ENCODE data around the gene ELOA.
"Not testable (repeated sequence)": the region's sequence is repeated elsewhere in the genome, so short reads cannot be mapped to it uniquely, and the experiment has no call there.

Gene ELOA

GRCh38 chr1:23797478-23798448, 54.5 kb downstream of the ELOA start:
- no peaks in the 10 kb centered on the region for H3K9me3 Mint-ChIP-seq
- peaks cover 12% of the 10 kb centered on the region for H3K36me3 Mint-ChIP-seq (ENCODE audit: low read depth)
- DNase-seq (no peak), ATAC-seq (no peak)
- H3K27me3 Mint-ChIP-seq, result no peaks in the 10 kb centered on the region
- H3K4me1 Mint-ChIP-seq, result peaks cover 26% of the 10 kb centered on the region
- no peak overlapping the region for H3K27ac Mint-ChIP-seq
- H3K4me3 Mint-ChIP-seq, result no peak overlapping the region

GRCh38 chr1:23798662-23799142, 55.4 kb downstream of the ELOA start:
- peaks cover 12% of the 10 kb centered on the region for H3K36me3 Mint-ChIP-seq (ENCODE audit: low read depth)
- peak overlapping the region; percentile 95 for H3K4me3 Mint-ChIP-seq
- H3K27ac Mint-ChIP-seq, result no peak overlapping the region
- DNase-seq (peak; percentile 30), ATAC-seq (no peak)
- H3K9me3 Mint-ChIP-seq, result no peaks in the 10 kb centered on the region
- peaks cover 20% of the 10 kb centered on the region for H3K4me1 Mint-ChIP-seq
- no peaks in the 10 kb centered on the region for H3K27me3 Mint-ChIP-seq

GRCh38 chr1:23799255-23799569, 55.9 kb downstream of the ELOA start:
- H3K27me3 Mint-ChIP-seq, result no peaks in the 10 kb centered on the region
- H3K4me3 Mint-ChIP-seq, result peak overlapping the region; percentile 95
- DNase-seq (no peak), ATAC-seq (no peak)
- H3K27ac Mint-ChIP-seq, result peak overlapping the region; percentile 91
- peaks cover 20% of the 10 kb centered on the region for H3K4me1 Mint-ChIP-seq
- peaks cover 12% of the 10 kb centered on the region for H3K36me3 Mint-ChIP-seq (ENCODE audit: low read depth)
- H3K9me3 Mint-ChIP-seq, result no peaks in the 10 kb centered on the region

GRCh38 chr1:23799570-23800399, 56.5 kb downstream of the ELOA start:
- Mint-ChIP-seq H3K9me3 (no peaks in the 10 kb centered on the region), H3K27me3 (no peaks in the 10 kb centered on the region), H3K27ac (peak overlapping the region; percentile 91), H3K4me1 (peaks cover 20% of the 10 kb centered on the region), H3K4me3 (peak overlapping the region; percentile 95), H3K36me3 (ENCODE audit: low read depth) (peaks cover 9% of the 10 kb centered on the region)
- DNase-seq (peak; percentile 56), ATAC-seq (peak; percentile 41)

DNA sequence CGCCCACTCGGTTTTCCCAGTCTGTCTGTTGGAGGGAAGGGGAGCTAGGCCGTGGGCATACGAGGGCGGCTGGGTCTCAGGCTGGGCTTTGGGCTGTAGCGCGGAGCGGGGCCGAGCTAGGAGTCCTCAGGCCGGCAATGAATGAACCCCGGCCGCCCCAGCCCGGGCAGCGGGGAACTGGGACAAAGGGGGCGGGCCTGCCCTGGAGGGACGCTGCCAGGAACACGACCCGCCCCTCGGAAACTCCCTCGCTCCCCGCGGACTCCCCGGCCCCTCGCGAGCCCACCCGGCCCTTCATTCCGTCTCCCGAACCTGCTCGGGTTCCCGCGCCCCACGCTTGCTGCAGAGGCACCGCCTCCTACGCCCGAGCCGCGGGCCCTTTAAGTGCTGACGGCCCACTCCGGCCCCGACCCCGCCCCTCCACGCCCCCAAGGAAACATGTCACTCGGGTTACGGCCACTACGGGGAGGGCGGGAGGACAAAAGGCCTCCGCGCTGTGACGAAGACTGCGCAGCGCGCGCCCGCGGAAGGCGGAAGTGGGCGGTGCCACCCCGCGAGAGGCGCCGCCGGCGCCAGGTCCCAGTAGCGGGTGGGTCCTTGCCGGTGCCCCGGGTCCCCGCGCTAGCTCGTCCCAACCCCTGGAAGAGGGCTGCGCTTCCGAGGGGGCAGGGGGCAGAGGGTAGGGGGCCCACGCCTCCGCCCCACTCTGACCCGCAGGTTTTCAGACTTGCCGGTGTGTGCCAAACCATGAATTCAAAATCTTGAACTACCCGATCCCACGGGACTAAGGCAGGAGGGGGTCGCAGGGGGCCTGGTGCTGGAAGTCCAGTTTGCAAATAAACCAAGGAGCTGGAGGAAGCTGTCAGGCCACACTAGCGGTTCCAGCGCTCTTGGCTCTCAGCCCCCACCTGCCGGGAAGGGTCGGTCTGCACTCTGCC, 57.4 kb downstream of the ELOA start, which contains the start of gene GALE:
TSS of gene GALE (minus strand) at position 355 of the 938 bp plus-strand sequence. CDS start 1,747 bp downstream, outside the sequence.
- Mint-ChIP-seq H3K27ac (peak within 1 kb of the TSS; percentile 91), H3K27me3 (no peaks in the 10 kb centered on the region), H3K9me3 (no peaks in the 10 kb centered on the region), H3K4me1 (peaks cover 20% of the 10 kb centered on the region), H3K4me3 (peak within 1 kb of the TSS; percentile 95), H3K36me3 (ENCODE audit: low read depth) (peaks cover 8% of the 10 kb centered on the region)
- ATAC-seq (peak; percentile 85), DNase-seq (peak; percentile 97)

GRCh38 chr1:23801338-23801748, 58.1 kb downstream of the ELOA start:
- Mint-ChIP-seq H3K27me3 (no peaks in the 10 kb centered on the region), H3K4me3 (peak overlapping the region; percentile 95), H3K27ac (peak overlapping the region; percentile 83), H3K4me1 (peaks cover 20% of the 10 kb centered on the region), H3K9me3 (no peaks in the 10 kb centered on the region), H3K36me3 (ENCODE audit: low read depth) (peaks cover 8% of the 10 kb centered on the region)
- no peak for ATAC-seq
- DNase-seq, result no peak

DNA sequence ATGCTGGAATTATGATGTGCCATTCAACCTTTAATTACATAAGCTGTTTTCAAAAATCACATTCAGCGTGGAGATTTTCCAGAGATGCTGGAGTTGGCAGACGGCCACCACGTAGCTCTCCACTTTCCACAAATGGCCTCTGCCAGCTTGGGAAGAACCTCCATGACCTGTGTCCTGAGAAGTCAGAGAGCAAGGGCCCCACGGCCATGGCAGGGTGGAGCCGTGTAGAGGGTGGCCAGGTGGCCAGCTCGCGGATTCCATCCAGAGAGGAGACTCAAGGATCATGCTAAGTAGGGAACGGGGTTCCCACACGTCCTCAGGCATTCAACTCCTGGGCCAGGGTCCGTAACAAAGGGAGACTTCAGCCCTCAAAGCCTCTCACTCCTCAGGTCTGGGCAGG, 58.6 kb downstream of the ELOA start:
- peaks cover 20% of the 10 kb centered on the region for H3K4me1 Mint-ChIP-seq
- H3K27me3 Mint-ChIP-seq, result no peaks in the 10 kb centered on the region
- H3K27ac Mint-ChIP-seq, result peak overlapping the region; percentile 41
- H3K9me3 Mint-ChIP-seq, result no peaks in the 10 kb centered on the region
- no peak for DNase-seq
- ATAC-seq, result no peak
- H3K4me3 Mint-ChIP-seq, result peak overlapping the region; percentile 95
- peaks cover 8% of the 10 kb centered on the region for H3K36me3 Mint-ChIP-seq (ENCODE audit: low read depth)

DNA sequence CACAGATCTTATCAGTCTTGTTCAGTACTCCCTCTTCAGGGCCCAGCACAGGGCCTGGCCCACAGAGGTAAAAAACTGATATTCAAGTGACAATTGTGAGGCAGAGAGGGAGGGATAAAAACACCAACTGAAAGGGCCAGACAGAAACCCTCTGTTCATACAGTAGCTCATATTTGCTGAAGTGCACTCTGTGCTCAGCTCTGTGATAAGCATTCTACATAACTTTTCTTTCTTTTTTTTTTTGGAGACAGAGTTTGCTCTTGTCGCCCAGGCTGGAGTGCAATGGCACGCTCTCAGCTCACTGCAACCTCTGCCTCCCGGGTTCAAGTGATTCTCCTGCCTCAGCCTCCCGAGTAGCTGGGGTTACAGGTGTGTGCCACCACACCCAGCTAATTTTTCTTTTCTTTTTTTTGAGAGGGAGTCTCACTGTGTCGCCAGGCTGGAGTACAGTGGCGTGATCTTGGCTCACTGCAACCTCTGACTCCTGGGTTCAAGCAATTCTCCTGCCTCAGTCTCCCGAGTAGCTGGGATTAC, 59.6 kb downstream of the ELOA start:
- DNase-seq; H3K27me3 Mint-ChIP-seq; H3K27ac Mint-ChIP-seq; H3K36me3 Mint-ChIP-seq (ENCODE audit: low read depth); H3K4me3 Mint-ChIP-seq; ATAC-seq; H3K9me3 Mint-ChIP-seq: not testable (repeated sequence)
- peaks cover 20% of the 10 kb centered on the region for H3K4me1 Mint-ChIP-seq

- Mint-ChIP-seq H3K9me3 (no peaks in the 10 kb centered on the region), H3K27me3 (no peaks in the 10 kb centered on the region), H3K36me3 (ENCODE audit: low read depth) (peaks cover 3% of the 10 kb centered on the region), H3K4me3 (no peak overlapping the region), H3K27ac (no peak overlapping the region), H3K4me1 (peaks cover 17% of the 10 kb centered on the region)
- DNase-seq, result no peak
- ATAC-seq, result no peak
Observed at GRCh38 chr1:23803674-23804073, 60.4 kb downstream of the ELOA start.

GRCh38 chr1:23804183-23804835, 61.0 kb downstream of the ELOA start:
- Mint-ChIP-seq H3K27ac (no peak overlapping the region), H3K36me3 (ENCODE audit: low read depth) (peaks cover 2% of the 10 kb centered on the region), H3K4me3 (no peak overlapping the region), H3K9me3 (no peaks in the 10 kb centered on the region), H3K27me3 (no peaks in the 10 kb centered on the region), H3K4me1 (peaks cover 11% of the 10 kb centered on the region)
- DNase-seq (no peak), ATAC-seq (no peak)

GRCh38 chr1:23805025-23805424, 61.8 kb downstream of the ELOA start:
- Mint-ChIP-seq H3K9me3 (no peaks in the 10 kb centered on the region), H3K27ac (peak overlapping the region; percentile 40), H3K4me1 (peaks cover 9% of the 10 kb centered on the region), H3K27me3 (no peaks in the 10 kb centered on the region), H3K36me3 (ENCODE audit: low read depth) (no peaks in the 10 kb centered on the region), H3K4me3 (no peak overlapping the region)
- ATAC-seq, result no peak
- no peak for DNase-seq

GRCh38 chr1:23806280-23806679, 63.0 kb downstream of the ELOA start:
- Mint-ChIP-seq H3K9me3 (no peaks in the 10 kb centered on the region), H3K36me3 (ENCODE audit: low read depth) (no peaks in the 10 kb centered on the region), H3K27me3 (no peaks in the 10 kb centered on the region), H3K4me1 (peaks cover 12% of the 10 kb centered on the region), H3K4me3 (no peak overlapping the region), H3K27ac (no peak overlapping the region)
- no peak for DNase-seq
- no peak for ATAC-seq

GRCh38 chr1:23807453-23807852, 64.2 kb downstream of the ELOA start:
- Mint-ChIP-seq H3K4me3 (no peak overlapping the region), H3K4me1 (peaks cover 9% of the 10 kb centered on the region), H3K27me3 (no peaks in the 10 kb centered on the region), H3K9me3 (no peaks in the 10 kb centered on the region), H3K27ac (peak overlapping the region; percentile 40), H3K36me3 (ENCODE audit: low read depth) (peaks cover 4% of the 10 kb centered on the region)
- DNase-seq, result no peak
- ATAC-seq, result no peak

All from activated naive CD8-positive, alpha-beta T cell treated with anti-CD3 and anti-CD28 coated beads, Interleukin-2, amount 50 U/mL, for 24 hours (primary cell).